Epithelial cell of prostate (primary cell): Measurements from ENCODE around the gene MED25.

Experiments
- DNase-seq: peaks from one replicate; pipeline ENCODE4 v3.0.0-alpha.2; 2011; ENCODE audit warnings: low read depth, low spot score
- H3K27ac ChIP-seq: fragments of 450-650 bp; 2 replicates; pipeline ENCODE4 v1.5.1; 2017; ENCODE audit warnings: mild to moderate bottlenecking

The MED25 gene

DNA sequence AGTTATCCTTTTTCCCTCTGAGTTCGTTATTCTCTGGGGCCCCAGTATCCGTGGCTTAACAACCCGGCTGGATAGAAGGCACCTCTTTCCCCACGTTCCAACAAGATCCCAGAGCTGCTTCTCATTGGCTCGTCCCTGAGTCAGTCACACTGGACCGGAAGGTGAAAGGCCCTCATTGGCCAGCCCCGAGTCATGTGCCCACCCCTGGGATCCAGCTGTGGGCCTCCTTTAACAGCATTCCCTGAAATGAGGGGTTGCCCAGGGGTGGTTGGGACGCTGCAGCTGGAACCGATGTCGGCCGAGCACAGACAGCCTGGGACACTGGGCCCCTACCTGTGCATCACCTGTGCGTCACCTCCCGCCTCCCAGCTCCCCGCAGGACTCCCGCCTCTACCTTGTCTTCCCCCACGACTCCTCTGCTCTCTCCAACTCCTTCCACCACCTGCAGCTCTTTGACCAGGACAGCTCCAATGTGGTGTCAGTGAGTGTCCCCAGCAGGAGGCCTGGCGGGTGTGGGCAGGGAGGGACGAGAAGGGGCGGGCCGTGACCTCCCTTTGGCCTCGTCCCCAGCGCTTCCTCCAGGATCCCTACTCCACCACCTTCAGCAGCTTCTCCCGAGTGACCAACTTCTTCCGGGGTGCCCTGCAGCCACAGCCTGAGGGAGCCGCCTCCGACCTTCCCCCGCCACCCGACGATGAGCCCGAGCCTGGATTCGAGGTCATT lies 63.7 kb downstream of the MED25 start:
- no peak overlapping the region for H3K27ac ChIP-seq
- DNase-seq: no peak

DNA sequence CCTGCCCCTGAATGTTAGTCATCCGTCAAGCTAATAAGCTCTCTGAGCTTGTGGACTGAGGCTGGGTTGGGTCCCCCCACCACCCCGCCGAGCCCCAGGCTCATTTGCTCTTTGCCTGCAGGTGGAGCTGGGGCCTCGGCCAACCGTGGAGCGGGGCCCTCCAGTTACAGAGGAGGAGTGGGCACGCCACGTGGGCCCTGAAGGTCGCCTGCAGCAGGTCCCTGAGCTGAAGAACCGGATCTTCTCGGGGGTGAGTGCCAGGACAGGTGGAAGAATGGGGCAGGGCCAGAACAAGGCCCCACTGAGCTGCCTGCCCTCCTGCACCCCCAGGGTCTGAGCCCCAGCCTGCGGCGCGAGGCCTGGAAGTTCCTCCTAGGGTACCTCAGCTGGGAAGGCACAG lies 64.6 kb downstream of the MED25 start:
- no peak for DNase-seq
- H3K27ac ChIP-seq: no peak overlapping the region

DNA sequence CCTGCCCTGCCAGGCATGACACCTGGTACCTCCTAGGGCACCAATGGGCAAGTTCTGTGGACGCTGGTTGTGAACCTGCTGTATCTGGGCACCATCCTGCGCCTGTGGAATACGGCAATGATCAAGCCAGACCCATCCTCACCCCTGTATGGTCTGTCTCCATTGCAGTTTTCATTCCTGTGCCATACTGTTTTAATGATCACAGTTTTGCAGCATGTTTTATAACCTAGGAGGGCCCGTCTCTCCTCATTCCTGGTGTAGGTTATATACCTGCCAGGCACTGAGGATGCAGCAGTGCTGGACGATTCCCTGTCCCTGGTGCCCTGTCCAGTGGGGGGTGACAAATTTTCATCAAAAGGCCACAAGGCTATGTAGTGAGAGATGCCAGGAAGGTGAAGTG lies 65.0 kb downstream of the MED25 start:
- no peak for DNase-seq
- H3K27ac ChIP-seq: no peak overlapping the region

DNA sequence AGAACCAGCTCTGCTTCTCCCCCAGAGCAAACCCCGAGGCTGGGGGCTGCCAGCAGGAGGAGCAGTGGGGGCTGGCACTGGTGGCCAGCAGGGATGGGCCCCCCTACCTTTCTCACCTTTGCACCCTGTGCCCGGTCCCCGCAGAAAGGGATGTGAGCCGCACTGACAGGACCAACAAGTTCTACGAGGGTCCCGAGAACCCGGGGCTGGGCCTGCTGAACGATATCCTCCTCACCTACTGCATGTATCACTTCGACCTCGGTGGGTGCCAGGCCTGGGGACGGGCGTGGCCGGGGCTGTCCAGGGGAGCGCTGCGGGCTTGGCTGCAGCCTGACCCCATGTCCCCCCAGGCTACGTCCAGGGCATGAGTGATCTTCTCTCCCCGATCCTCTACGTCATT lies 66.0 kb downstream of the MED25 start:
- H3K27ac ChIP-seq: no peak overlapping the region
- no peak for DNase-seq

DNA sequence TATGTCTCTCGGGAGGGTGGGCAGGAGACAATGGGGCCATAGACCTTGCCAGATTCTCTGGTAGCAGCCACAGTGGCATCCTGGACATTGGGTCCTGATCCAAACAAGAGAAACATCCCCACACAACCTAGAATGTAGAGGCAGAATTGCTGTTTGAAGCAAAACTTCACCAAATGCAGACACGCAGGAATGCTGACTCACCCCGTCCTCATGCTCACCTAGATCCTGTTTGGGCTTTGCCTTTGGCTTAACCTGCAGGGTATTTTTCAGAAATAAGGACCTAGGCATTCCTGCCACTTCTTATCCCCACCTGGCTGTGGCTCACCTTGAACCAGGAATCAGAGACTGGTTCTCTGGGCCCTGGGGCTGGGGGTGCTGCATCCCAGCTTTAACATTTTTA lies 66.7 kb downstream of the MED25 start:
- no peak overlapping the region for H3K27ac ChIP-seq
- no peak for DNase-seq
